ENCODE measurements around the gene MRPL24. TPM values are rescaled to one million over a fixed set of nuclear protein-coding genes. Genes with fewer than 3 reads are reported as not detected.

The MRPL24 gene
- total and polyA plus RNA-seq, 2 of the 13 experiments (the other 11 are each of a cell fraction or from before 2014, with no cell fraction given): 38.1 to 42.9 TPM

- no peak for TF ChIP-seq ZNF546 (CRISPR knock-in tag; conservative IDR thresholded peaks at IDR 0.05)
- no peak for TF ChIP-seq TSC22D2 (CRISPR knock-in tag; IDR thresholded peaks at IDR 0.05; ENCODE audit: borderline replicate concordance)
- no peak for TF ChIP-seq SRY (CRISPR knock-in tag; IDR thresholded peaks at IDR 0.05)
- no peak for TF ChIP-seq CC2D1A (CRISPR knock-in tag; IDR thresholded peaks at IDR 0.05)
- TF ChIP-seq KDM5B (CRISPR knock-in tag; IDR thresholded peaks at IDR 0.05; ENCODE audit: borderline replicate concordance): peak; percentile 63
- TF ChIP-seq GFI1 (CRISPR knock-in tag; IDR thresholded peaks at IDR 0.05; ENCODE audit: borderline replicate concordance): no peak
- TF ChIP-seq ZSCAN22 (CRISPR knock-in tag; IDR thresholded peaks at IDR 0.05): no peak
- no peak for TF ChIP-seq ZNF275 (CRISPR knock-in tag; IDR thresholded peaks at IDR 0.05; ENCODE audit: borderline replicate concordance)
- TF ChIP-seq KAT2B (IDR thresholded peaks at IDR 0.05; ENCODE audit: borderline replicate concordance, low read depth, low read length): no peak
- no peak for TF ChIP-seq THAP8 (CRISPR knock-in tag; IDR thresholded peaks at IDR 0.05; ENCODE audit: borderline replicate concordance)
- TF ChIP-seq CBFB (CRISPR knock-in tag; IDR thresholded peaks at IDR 0.05): no peak
- no peak for TF ChIP-seq YY1 (IDR thresholded peaks at IDR 0.05; ENCODE audit: insufficient read depth, insufficient replicate concordance, low read depth, low read length)
- no peak for TF ChIP-seq DPF2 (CRISPR knock-in tag; IDR thresholded peaks at IDR 0.05; ENCODE audit: borderline replicate concordance, low read depth)
- no peak for TF ChIP-seq ISX (CRISPR knock-in tag; conservative IDR thresholded peaks at IDR 0.05)
- no peak for TF ChIP-seq SATB2 (CRISPR knock-in tag; IDR thresholded peaks at IDR 0.05)
- no peak for TF ChIP-seq ZNF432 (CRISPR knock-in tag; IDR thresholded peaks at IDR 0.05; ENCODE audit: borderline replicate concordance)
- peak; percentile 92 for TF ChIP-seq GABPB1 (CRISPR knock-in tag; IDR thresholded peaks at IDR 0.05)
- no peak for TF ChIP-seq ZNF780A (CRISPR knock-in tag; IDR thresholded peaks at IDR 0.05)
- no peak for TF ChIP-seq ELF4 (CRISPR knock-in tag; IDR thresholded peaks at IDR 0.05; ENCODE audit: borderline replicate concordance)
- no peak for TF ChIP-seq E2F1 (CRISPR knock-in tag; IDR thresholded peaks at IDR 0.05)
- no peak for TF ChIP-seq MXD3 (CRISPR knock-in tag; IDR thresholded peaks at IDR 0.05)
- TF ChIP-seq PHF8 (CRISPR knock-in tag; IDR thresholded peaks at IDR 0.05): peak; percentile 81
- TF ChIP-seq ZNF30 (CRISPR knock-in tag; IDR thresholded peaks at IDR 0.05): no peak
- peak; percentile 64; the same call in 1 of the 2 replicates for TF ChIP-seq IKZF5 (CRISPR knock-in tag; IDR thresholded peaks at IDR 0.05)
- no peak for TF ChIP-seq MLX (CRISPR knock-in tag; IDR thresholded peaks at IDR 0.05)
These were observed 12.1 kb downstream of the MRPL24 start, which contains the start of gene ISG20L2 (continued) for GRCh38 chr1:156728599-156729462.

All from HepG2 (cell line).